Measurements from ENCODE around the gene GARIN5A. TPM values are rescaled to one million over a fixed set of nuclear protein-coding genes. Genes with fewer than 3 reads are reported as not detected.
A peak's percentile ranks its signal among the peaks of the same experiment; 100 is the strongest.

Gene GARIN5A
- total and polyA plus RNA-seq, 9 of the 15 experiments (the other 6 are each of a cell fraction or from before 2014, with no cell fraction given) = 0.10 to 0.82 (median 0.23) TPM; not detected in 2

- TF ChIP-seq AFF1 (IDR thresholded peaks at IDR 0.05; ENCODE audit: low read depth in 1 of 2, partially characterized antibody in 2 of 2) (peak; percentile 18 to 97), ZNF280A (IDR thresholded peaks at IDR 0.05; ENCODE audit: low read depth, partially characterized antibody) (no peak), VEZF1 (CRISPR knock-in tag; IDR thresholded peaks at IDR 0.05) (peak; percentile 96), DPF2 (IDR thresholded peaks at IDR 0.05) (peak; percentile 64), HEY1 (CRISPR knock-in tag; IDR thresholded peaks at IDR 0.05; ENCODE audit: borderline replicate concordance) (peak; percentile 60; the same call in 1 of the 2 replicates), ZNF280B (CRISPR knock-in tag; IDR thresholded peaks at IDR 0.05) (no peak), EHMT2 (IDR thresholded peaks at IDR 0.05) (no peak), NFATC3 (IDR thresholded peaks at IDR 0.05) (no peak), ZFX (CRISPR knock-in tag; IDR thresholded peaks at IDR 0.05) (peak; percentile 97), FOXP4 (CRISPR knock-in tag; IDR thresholded peaks at IDR 0.05; ENCODE audit: borderline replicate concordance) (no peak), JUNB (CRISPR knock-in tag; conservative IDR thresholded peaks at IDR 0.05) (peak; percentile 66; the same call in 1 of the 2 replicates), ETV6 (IDR thresholded peaks at IDR 0.05; ENCODE audit: borderline replicate concordance in 1 of 2, low read depth in 2 of 2, low read length in 1 of 2) (peak; percentile 77 to 81; a peak in 2 of 4 replicates), ETV6 (CRISPR knock-in tag; IDR thresholded peaks at IDR 0.05; ENCODE audit: borderline replicate concordance) (peak; percentile 12; the same call in 1 of the 2 replicates), MYC (IDR thresholded peaks at IDR 0.05; ENCODE audit: low read depth, low read length) (peak; percentile 98), MYC (CRISPR knock-in tag; IDR thresholded peaks at IDR 0.05; ENCODE audit: borderline replicate concordance, low read depth) (peak; percentile 36; the same call in 1 of the 2 replicates), ZNF121 (CRISPR knock-in tag; conservative IDR thresholded peaks at IDR 0.05) (no peak)
These were observed 34.6 kb upstream of the GARIN5A start, which contains the start of gene JOSD2 (continued) for GRCh38 chr19:50511069-50511822.
